Stomach (tissue), 9 donors: ENCODE data around the gene A1CF. TPM values are rescaled to one million over a fixed set of nuclear protein-coding genes. Genes with fewer than 3 reads are reported as not detected.
"Not testable (repeated sequence)": the region's sequence is repeated elsewhere in the genome, so short reads cannot be mapped to it uniquely, and the experiment has no call there.

Source experiments
- DNase-seq, 2 donors: peaks; one replicate each; pipeline versions ENCODE4 v3.0.0 to v3.0.0-alpha.2; 2013 to 2019
- H3K27ac ChIP-seq, 5 donors: fragments of 200-600 bp in 4 of 5; sonication (generic) in 4 of 5; one replicate each; pipeline ENCODE4 v1.5.1; 2013 to 2019; ENCODE audit warnings: mild to moderate bottlenecking in 1 of 5, moderate library complexity in 1 of 5
- H3K27me3 ChIP-seq, 3 donors: fragments of 200-600 bp; sonication (generic); one replicate each; pipeline ENCODE4 v1.5.1; 2017 to 2019; ENCODE audit warnings: mixed run types in 1 of 3
- H3K36me3 ChIP-seq, 4 donors: fragments of 200-600 bp; sonication (generic); 1 replicate in 3 of 4; 2 replicates in 1 of 4; pipeline ENCODE4 v1.5.1; 2016 to 2019
- H3K4me1 ChIP-seq, 4 donors: fragments of 200-600 bp; sonication (generic); one replicate each; pipeline ENCODE4 v1.5.1; 2016 to 2019
- H3K4me3 ChIP-seq, 4 donors: fragments of 200-600 bp; sonication (generic) in 3 of 4; one replicate each; pipeline ENCODE4 v1.5.1; 2016 to 2019; ENCODE audit warnings: mild to moderate bottlenecking in 1 of 4
- H3K9me3 ChIP-seq, 4 donors: fragments of 200-600 bp; sonication (generic); one replicate each; pipeline ENCODE4 v1.5.1; 2016 to 2019
- CTCF ChIP-seq, 7 experiments: fragments of 450-650 bp in 4 of 7; fragments of 200-600 bp in 3 of 7; sonication (generic) in 3 of 7; IDR thresholded peaks; one replicate each; pipeline ENCODE4 v1.5.1; 2016 to 2019; ENCODE audit warnings: antibody characterized with exemption in 7 of 7, control low read depth in 2 of 7, mild to moderate bottlenecking in 1 of 7
- EP300 ChIP-seq: sonication (generic); formaldehyde crosslinking; IDR thresholded peaks from one replicate; pipeline ENCODE4 v1.6.1; 2017; ENCODE audit warnings: antibody characterized with exemption
- POLR2A ChIP-seq, 4 donors: fragments of 450-650 bp; IDR thresholded peaks; one replicate each; pipeline ENCODE4 v1.6.1; 2016; ENCODE audit warnings: antibody characterized with exemption in 4 of 4, control low read depth in 2 of 4, mild to moderate bottlenecking in 1 of 4, moderate library complexity in 1 of 4
- POLR2AphosphoS5 ChIP-seq, 3 donors: sonication (generic); formaldehyde crosslinking; IDR thresholded peaks; one replicate each; pipeline ENCODE4 v1.6.1; 2016; ENCODE audit warnings: antibody characterized with exemption in 3 of 3
- WGBS, 5 donors: extraction: QIAGEN DNeasy Blood & Tissue Kit in 3 of 5; methylation state at CpG; one replicate each; pipeline versions ENCODE4 v1.1.5 to v1.1.7; 2013 to 2018; 5-methylcytosine and 5-hydroxymethylcytosine counted together
- intact Hi-C: fragments of 100-400 bp; cut with DNase I; formaldehyde crosslinking; loops from one replicate; pipeline ENCODE4 v1.15.1; 2023; ENCODE audit warnings: low total_unique reads
- polyA plus RNA-seq, 3 donors: library from polyadenylated mRNA; stranded (reverse); fragments of 200-250 nt; gene quantifications; one replicate each; pipeline ENCODE4 v1.2.3, GENCODE V29; 2013
- total RNA-seq, 5 donors: library from RNA; depleted of rRNA; stranded (reverse); fragments of >200 nt; gene quantifications; one replicate each; pipeline versions ENCODE4 v1.1.0 to v1.2.3, GENCODE V29; 2014 to 2016
- donor health status: healthy with polysubstance abuse.
- donor health status: Bipolar disorder and iron deficiency.
- donor health status: healthy.

A1CF gene
- total and polyA plus RNA-seq, 8 donors, result 0.05 to 29.5 (median 0.45) TPM; not detected in 2

GRCh38 chr10:50927522-50928189, 42.2 kb upstream of the A1CF start:
- Histone ChIP-seq H3K4me3 (no peak overlapping the region), H3K27me3 (no peaks in the 10 kb centered on the region), H3K9me3 (peaks cover 0 to 12% (median 11%) of the 10 kb centered on the region in 4 donors), H3K4me1 (no peaks in the 10 kb centered on the region), H3K27ac (no peak overlapping the region), H3K36me3 (no peaks in the 10 kb centered on the region)
- DNase-seq, result no peak
- intact Hi-C loops, result no loop called here
- no peak for TF ChIP-seq EP300
- no peak for TF ChIP-seq POLR2AphosphoS5 (IDR thresholded peaks at IDR 0.05)
- TF ChIP-seq CTCF (IDR thresholded peaks at IDR 0.05), result no peak
- TF ChIP-seq POLR2A (IDR thresholded peaks at IDR 0.05), result no peak
- WGBS, 5 donors, result 70 to 89% (median 79%) methylated on average over 2 of the region's 2 CpGs

- intact Hi-C loops, H3K27ac ChIP-seq, H3K4me1 ChIP-seq, H3K27me3 ChIP-seq, DNase-seq, H3K4me3 ChIP-seq, H3K36me3 ChIP-seq: not testable (repeated sequence)
- H3K9me3 ChIP-seq, result peaks cover 0 to 12% (median 11%) of the 10 kb centered on the region in 4 donors
- 23 to 51% (median 44%) methylated on average over 1 of the region's 1 CpG for WGBS, 5 donors
These were observed 38.0 kb upstream of the A1CF start for GRCh38 chr10:50923471-50923870.

- peaks cover 0 to 12% (median 11%) of the 10 kb centered on the region in 4 donors for H3K9me3 ChIP-seq
- intact Hi-C loops, result no loop called here
- no peaks in the 10 kb centered on the region for H3K36me3 ChIP-seq
- H3K4me1 ChIP-seq, result peaks cover 0 to 4% (median 0%) of the 10 kb centered on the region in 4 donors
- DNase-seq, result no peak
- H3K27me3 ChIP-seq, result no peaks in the 10 kb centered on the region
- TF ChIP-seq CTCF (IDR thresholded peaks at IDR 0.05) (no peak), POLR2A (IDR thresholded peaks at IDR 0.05) (no peak), POLR2AphosphoS5 (IDR thresholded peaks at IDR 0.05) (no peak), EP300 (no peak)
- WGBS, 5 donors, result 76 to 88% (median 88%) methylated on average over 3 of the region's 3 CpGs
- no peak overlapping the region for H3K27ac ChIP-seq
- no peak overlapping the region for H3K4me3 ChIP-seq
These were observed 33.6 kb upstream of the A1CF start for GRCh38 chr10:50919010-50919409.

GRCh38 chr10:50918529-50918928, 33.1 kb upstream of the A1CF start:
- Histone ChIP-seq H3K4me3 (no peak overlapping the region), H3K27ac (no peak overlapping the region), H3K36me3 (no peaks in the 10 kb centered on the region), H3K4me1 (peaks cover 0 to 4% (median 0%) of the 10 kb centered on the region in 4 donors), H3K9me3 (peaks cover 0 to 10% (median 7%) of the 10 kb centered on the region in 4 donors), H3K27me3 (no peaks in the 10 kb centered on the region)
- intact Hi-C loops, result no loop called here
- DNase-seq, result no peak
- TF ChIP-seq POLR2AphosphoS5 (IDR thresholded peaks at IDR 0.05) (no peak), EP300 (no peak), CTCF (IDR thresholded peaks at IDR 0.05) (no peak), POLR2A (IDR thresholded peaks at IDR 0.05) (no peak)

- TF ChIP-seq POLR2A (IDR thresholded peaks at IDR 0.05) (no peak), CTCF (IDR thresholded peaks at IDR 0.05) (no peak), EP300 (no peak), POLR2AphosphoS5 (IDR thresholded peaks at IDR 0.05) (no peak)
These were observed 32.1 kb upstream of the A1CF start for GRCh38 chr10:50917486-50917885.

More at GRCh38 chr10:50917486-50917885, 32.1 kb upstream of the A1CF start:
- Histone ChIP-seq H3K27ac (no peak overlapping the region), H3K4me3 (no peak overlapping the region), H3K27me3 (no peaks in the 10 kb centered on the region), H3K9me3 (no peaks in the 10 kb centered on the region), H3K36me3 (no peaks in the 10 kb centered on the region), H3K4me1 (peaks cover 0 to 4% (median 0%) of the 10 kb centered on the region in 4 donors)
- intact Hi-C loops, result no loop called here
- no peak for DNase-seq
